Measurements from ENCODE around the gene FFAR3.
A peak's percentile ranks its signal among the peaks of the same experiment; 100 is the strongest.

Gene FFAR3

DNA sequence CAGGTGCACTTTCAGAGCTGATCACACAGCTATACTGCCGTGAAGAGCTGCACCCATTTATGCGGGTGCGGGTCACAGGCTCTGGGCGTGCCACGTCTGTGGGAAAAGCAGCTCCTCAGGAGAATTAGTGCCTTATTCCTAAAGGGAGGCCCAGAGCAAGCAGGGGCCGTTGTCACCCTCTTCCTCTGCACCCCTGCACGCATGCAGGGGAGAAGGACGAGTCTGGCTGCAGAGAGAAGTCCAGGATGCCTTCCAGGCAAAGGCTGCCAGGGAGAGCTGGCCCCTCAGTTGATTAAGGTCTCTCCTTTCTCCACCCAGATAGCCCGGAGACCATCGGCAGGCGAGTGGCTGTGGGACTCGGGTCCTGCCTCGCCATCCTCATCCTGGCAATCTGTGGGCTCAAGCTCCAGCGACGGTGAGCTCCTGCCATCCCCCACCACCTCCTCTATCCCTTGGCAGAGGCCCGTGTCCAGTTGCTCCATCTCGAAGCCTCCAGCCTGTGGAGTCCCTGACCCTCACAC, 13.7 kb upstream of the FFAR3 start:
- peaks cover 19% of the 10 kb centered on the region for H3K27me3 ChIP-seq (ENCODE audit: insufficient read depth, low read length, poor library complexity)
- no peaks in the 10 kb centered on the region for H3K9me3 ChIP-seq (ENCODE audit: insufficient read depth, low read length, severe bottlenecking)
- no peaks in the 10 kb centered on the region for H3K36me3 ChIP-seq (ENCODE audit: insufficient read depth, low read length)
- no peak overlapping the region for H3K27ac ChIP-seq (ENCODE audit: low read length)
- peaks cover 19% of the 10 kb centered on the region for H3K4me1 ChIP-seq (ENCODE audit: insufficient read depth, low read length)
- no peak overlapping the region for H3K4me3 ChIP-seq (ENCODE audit: low read depth in 1 of 2, low read length in 2 of 2)
- no peak overlapping the region for H3K9ac ChIP-seq (ENCODE audit: low read depth, low read length)
- TF ChIP-seq EZH2 (IDR thresholded peaks at IDR 0.05; ENCODE audit: borderline replicate concordance, low read depth, low read length, severe bottlenecking), result no peak
- TF ChIP-seq, protein P1, sequence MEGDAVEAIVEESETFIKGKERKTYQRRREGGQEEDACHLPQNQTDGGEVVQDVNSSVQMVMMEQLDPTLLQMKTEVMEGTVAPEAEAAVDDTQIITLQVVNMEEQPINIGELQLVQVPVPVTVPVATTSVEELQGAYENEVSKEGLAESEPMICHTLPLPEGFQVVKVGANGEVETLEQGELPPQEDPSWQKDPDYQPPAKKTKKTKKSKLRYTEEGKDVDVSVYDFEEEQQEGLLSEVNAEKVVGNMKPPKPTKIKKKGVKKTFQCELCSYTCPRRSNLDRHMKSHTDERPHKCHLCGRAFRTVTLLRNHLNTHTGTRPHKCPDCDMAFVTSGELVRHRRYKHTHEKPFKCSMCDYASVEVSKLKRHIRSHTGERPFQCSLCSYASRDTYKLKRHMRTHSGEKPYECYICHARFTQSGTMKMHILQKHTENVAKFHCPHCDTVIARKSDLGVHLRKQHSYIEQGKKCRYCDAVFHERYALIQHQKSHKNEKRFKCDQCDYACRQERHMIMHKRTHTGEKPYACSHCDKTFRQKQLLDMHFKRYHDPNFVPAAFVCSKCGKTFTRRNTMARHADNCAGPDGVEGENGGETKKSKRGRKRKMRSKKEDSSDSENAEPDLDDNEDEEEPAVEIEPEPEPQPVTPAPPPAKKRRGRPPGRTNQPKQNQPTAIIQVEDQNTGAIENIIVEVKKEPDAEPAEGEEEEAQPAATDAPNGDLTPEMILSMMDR (IDR thresholded peaks at IDR 0.05; ENCODE audit: borderline replicate concordance, extremely low read depth, low read length, poor library complexity, severe bottlenecking), result no peak
- H3K4me2 ChIP-seq (ENCODE audit: insufficient read depth, low read length), result no peak overlapping the region
- H4K20me1 ChIP-seq (ENCODE audit: insufficient read depth, low read length), result no peaks in the 10 kb centered on the region
- DNase-seq (no peak), ATAC-seq (ENCODE audit: insufficient read depth, low read depth) (no peak)
- H3K79me2 ChIP-seq (ENCODE audit: insufficient read depth, low read length), result no peaks in the 10 kb centered on the region
- no peak overlapping the region for H2AFZ ChIP-seq (ENCODE audit: low read depth, low read length)

DNA sequence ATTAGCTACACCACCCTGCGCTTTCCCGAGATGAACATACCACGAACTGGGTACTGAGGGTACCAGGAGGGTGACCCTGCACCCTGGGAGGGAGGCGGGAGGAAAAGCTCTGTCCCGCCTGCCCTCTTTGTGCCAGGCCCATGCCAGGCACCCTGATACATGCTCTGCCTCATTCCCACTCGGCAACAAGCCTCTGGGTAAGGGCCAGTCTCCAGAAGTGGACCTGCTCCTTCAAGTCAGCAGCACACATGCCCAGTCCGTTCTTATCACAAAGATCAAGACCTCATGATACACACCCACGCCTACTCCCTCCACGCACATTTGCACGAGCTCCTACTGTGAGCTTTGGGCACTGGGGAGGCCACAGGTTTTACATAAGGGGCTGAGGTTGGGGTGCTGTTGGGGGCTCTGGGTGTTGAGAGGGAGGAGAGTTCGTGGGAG, 12.6 kb upstream of the FFAR3 start:
- no peak for ATAC-seq (ENCODE audit: insufficient read depth, low read depth)
- H3K79me2 ChIP-seq (ENCODE audit: insufficient read depth, low read length), result no peaks in the 10 kb centered on the region
- H2AFZ ChIP-seq (ENCODE audit: low read depth, low read length), result no peak overlapping the region
- H3K9me3 ChIP-seq (ENCODE audit: insufficient read depth, low read length, severe bottlenecking), result no peaks in the 10 kb centered on the region
- no peak for TF ChIP-seq EZH2 (IDR thresholded peaks at IDR 0.05; ENCODE audit: borderline replicate concordance, low read depth, low read length, severe bottlenecking)
- TF ChIP-seq, protein P1 (IDR thresholded peaks at IDR 0.05; ENCODE audit: borderline replicate concordance, extremely low read depth, low read length, poor library complexity, severe bottlenecking), result no peak
- H3K4me1 ChIP-seq (ENCODE audit: insufficient read depth, low read length), result peaks cover 19% of the 10 kb centered on the region
- no peaks in the 10 kb centered on the region for H3K36me3 ChIP-seq (ENCODE audit: insufficient read depth, low read length)
- H3K27ac ChIP-seq (ENCODE audit: low read length), result no peak overlapping the region
- no peaks in the 10 kb centered on the region for H4K20me1 ChIP-seq (ENCODE audit: insufficient read depth, low read length)
- H3K4me2 ChIP-seq (ENCODE audit: insufficient read depth, low read length), result no peak overlapping the region
- no peak for DNase-seq
- peaks cover 19% of the 10 kb centered on the region for H3K27me3 ChIP-seq (ENCODE audit: insufficient read depth, low read length, poor library complexity)
- H3K4me3 ChIP-seq (ENCODE audit: low read depth in 1 of 2, low read length in 2 of 2), result no peak overlapping the region
- H3K9ac ChIP-seq (ENCODE audit: low read depth, low read length), result no peak overlapping the region

DNA sequence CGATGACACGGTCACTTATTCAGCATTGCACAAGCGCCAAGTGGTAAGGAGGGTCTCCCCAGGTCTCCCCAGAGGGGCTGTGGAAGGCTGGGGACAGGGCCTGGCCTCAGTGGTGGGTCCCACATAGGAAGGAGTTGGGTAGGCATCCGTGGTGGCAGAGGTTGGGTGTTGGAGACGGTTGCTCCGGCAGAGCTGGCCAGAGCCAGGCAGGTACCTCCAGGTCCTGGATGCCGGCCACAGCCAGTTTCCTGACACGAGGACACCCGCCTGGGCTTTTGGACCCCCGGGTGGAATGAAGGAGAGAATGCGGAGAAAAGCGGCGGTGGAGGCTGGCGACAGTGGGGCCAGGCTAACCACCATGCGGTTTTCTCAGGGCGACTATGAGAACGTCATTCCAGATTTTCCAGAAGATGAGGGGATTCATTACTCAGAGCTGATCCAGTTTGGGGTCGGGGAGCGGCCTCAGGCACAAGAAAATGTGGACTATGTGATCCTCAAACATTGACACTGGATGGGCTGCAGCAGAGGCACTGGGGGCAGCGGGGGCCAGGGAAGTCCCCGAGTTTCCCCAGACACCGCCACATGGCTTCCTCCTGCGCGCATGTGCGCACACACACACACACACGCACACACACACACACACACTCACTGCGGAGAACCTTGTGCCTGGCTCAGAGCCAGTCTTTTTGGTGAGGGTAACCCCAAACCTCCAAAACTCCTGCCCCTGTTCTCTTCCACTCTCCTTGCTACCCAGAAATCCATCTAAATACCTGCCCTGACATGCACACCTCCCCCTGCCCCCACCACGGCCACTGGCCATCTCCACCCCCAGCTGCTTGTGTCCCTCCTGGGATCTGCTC, 11.8 kb upstream of the FFAR3 start:
- Histone ChIP-seq H3K4me3 (ENCODE audit: low read depth in 1 of 2, low read length in 2 of 2) (no peak overlapping the region), H3K9me3 (ENCODE audit: insufficient read depth, low read length, severe bottlenecking) (no peaks in the 10 kb centered on the region), H3K9ac (ENCODE audit: low read depth, low read length) (no peak overlapping the region), H3K4me2 (ENCODE audit: insufficient read depth, low read length) (no peak overlapping the region), H3K79me2 (ENCODE audit: insufficient read depth, low read length) (no peaks in the 10 kb centered on the region), H2AFZ (ENCODE audit: low read depth, low read length) (no peak overlapping the region), H3K36me3 (ENCODE audit: insufficient read depth, low read length) (no peaks in the 10 kb centered on the region), H4K20me1 (ENCODE audit: insufficient read depth, low read length) (no peaks in the 10 kb centered on the region), H3K27ac (ENCODE audit: low read length) (no peak overlapping the region), H3K4me1 (ENCODE audit: insufficient read depth, low read length) (peaks cover 19% of the 10 kb centered on the region), H3K27me3 (ENCODE audit: insufficient read depth, low read length, poor library complexity) (peaks cover 19% of the 10 kb centered on the region)
- 0 out of 3 replicates have a peak, but pooled peaks have one; percentile 25 for ATAC-seq (ENCODE audit: insufficient read depth, low read depth)
- DNase-seq, result peak; percentile 40
- TF ChIP-seq EZH2 (IDR thresholded peaks at IDR 0.05; ENCODE audit: borderline replicate concordance, low read depth, low read length, severe bottlenecking), result no peak
- TF ChIP-seq, protein P1 (IDR thresholded peaks at IDR 0.05; ENCODE audit: borderline replicate concordance, extremely low read depth, low read length, poor library complexity, severe bottlenecking), result no peak

Measured in DND-41 (cell line).